Stimulated activated CD4-positive, alpha-beta T cell treated with anti-CD3 and anti-CD28 coated beads, Interleukin-2, amount 100 ng/mL, for 24 hours (primary cell): ENCODE data around the gene ZNF628.
"Not testable (repeated sequence)": the region's sequence is repeated elsewhere in the genome, so short reads cannot be mapped to it uniquely, and the experiment has no call there.

Experiments used
- DNase-seq, 2 donors: peaks; one replicate each; pipeline ENCODE4 v3.0.0-alpha.2; 2020

ZNF628 gene

DNA sequence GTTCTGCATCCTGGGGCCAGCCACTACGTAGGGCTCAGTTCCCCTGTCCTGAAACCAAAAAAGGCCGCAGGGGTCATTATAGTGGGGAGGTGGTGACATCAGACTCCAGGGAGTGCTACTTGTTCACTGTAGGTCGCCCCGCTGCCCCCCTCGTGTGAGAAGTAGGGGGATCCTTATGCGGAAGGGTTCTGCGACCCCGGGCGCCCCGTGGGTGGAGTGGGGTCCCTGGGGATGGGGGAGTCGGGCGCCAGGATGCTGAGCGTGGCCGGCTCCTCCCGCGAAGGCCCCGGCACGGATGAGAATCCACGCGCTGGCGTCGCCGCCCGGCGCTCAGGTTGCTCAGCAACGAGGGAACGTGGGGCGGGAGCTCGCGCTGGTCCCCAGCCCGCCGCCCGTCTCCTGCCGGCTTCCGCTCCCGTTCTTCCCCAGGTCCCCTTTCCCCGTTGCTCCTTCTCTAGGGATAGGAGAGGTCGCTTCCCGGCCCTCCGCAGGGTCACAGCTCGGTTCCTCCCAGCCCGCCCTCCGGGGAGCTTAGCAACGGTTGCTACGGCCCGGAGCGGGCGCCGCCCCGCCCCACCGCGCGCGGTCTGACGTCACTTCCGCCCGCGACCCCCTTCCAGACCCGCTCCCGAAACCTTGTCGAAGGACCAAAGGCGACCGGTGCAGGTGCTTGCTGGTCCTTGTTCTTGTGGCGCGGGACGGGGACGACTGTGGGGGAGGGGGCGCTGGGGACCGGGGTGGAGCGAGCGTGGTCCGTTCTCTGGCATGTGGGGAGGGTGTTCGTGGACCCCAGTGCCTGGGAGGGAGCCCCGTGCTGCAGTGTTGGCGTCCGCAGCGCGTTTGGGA, 8.4 kb downstream of the ZNF628 start, which contains the start of gene NAT14:
Gene NAT14 (plus strand): TSS at position 596 of the 846 bp plus-strand sequence. CDS start 521 bp downstream, outside the sequence.
- DNase-seq = peak; percentile 66 to 77

DNA sequence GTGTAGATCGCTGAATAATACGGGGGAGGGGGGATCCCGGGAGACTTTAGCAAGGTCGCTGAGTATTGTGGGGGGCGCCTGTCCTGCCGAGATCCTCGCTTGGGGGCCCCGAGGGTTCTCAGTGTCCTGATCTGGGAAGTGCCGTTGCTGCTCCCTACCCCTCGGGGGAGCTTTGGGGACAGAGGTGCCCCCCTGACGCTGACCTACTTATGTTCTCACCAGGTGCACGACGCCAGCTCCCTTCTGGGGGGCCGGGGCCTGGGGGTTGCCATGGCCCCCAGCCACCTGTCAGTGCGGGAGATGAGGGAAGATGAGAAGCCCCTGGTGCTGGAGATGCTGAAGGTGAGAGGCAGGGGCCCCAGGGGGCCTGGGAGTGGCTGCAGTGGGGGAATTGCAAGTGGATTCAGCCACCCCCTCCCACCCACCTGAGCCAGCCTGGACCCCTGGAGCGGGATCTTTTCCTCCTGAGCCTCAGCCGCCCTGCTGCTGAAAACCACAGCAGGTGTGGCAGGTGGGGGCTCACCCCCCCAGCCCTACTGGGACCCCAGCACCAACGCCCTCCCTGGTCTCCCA, 9.1 kb downstream of the ZNF628 start:
- no peak for DNase-seq

DNA sequence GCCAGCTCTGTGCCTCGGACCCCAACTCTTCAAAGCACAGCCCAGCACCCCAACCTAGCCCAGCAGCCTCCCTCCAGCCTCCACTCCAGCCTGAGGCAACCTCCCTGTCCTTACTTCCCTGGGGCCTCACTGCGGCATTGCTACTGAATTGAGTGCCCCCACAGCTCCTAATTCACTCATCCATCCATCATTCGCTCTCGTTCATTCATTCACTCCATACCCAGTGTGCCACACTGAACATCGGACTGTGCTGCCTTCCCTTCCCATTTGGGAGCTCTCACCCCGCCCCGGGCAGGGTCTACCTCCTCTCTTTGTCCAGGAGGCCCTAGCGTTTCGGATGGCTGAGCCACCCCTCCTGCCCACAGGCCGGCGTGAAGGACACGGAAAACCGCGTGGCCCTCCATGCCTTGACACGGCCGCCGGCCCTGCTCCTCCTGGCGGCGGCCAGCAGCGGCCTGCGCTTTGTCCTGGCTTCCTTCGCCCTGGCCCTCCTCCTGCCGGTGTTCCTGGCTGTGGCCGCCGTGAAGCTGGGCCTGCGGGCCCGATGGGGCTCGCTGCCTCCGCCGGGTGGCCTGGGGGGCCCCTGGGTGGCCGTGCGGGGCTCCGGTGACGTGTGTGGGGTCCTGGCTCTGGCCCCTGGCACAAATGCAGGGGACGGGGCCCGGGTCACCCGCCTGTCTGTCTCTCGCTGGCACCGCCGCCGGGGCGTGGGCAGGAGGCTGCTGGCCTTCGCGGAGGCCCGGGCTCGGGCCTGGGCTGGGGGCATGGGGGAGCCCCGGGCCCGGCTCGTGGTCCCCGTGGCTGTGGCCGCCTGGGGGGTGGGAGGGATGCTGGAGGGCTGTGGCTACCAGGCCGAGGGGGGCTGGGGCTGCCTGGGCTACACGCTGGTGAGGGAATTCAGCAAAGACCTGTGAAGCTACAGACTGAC, 9.9 kb downstream of the ZNF628 start:
- no peak for DNase-seq

DNA sequence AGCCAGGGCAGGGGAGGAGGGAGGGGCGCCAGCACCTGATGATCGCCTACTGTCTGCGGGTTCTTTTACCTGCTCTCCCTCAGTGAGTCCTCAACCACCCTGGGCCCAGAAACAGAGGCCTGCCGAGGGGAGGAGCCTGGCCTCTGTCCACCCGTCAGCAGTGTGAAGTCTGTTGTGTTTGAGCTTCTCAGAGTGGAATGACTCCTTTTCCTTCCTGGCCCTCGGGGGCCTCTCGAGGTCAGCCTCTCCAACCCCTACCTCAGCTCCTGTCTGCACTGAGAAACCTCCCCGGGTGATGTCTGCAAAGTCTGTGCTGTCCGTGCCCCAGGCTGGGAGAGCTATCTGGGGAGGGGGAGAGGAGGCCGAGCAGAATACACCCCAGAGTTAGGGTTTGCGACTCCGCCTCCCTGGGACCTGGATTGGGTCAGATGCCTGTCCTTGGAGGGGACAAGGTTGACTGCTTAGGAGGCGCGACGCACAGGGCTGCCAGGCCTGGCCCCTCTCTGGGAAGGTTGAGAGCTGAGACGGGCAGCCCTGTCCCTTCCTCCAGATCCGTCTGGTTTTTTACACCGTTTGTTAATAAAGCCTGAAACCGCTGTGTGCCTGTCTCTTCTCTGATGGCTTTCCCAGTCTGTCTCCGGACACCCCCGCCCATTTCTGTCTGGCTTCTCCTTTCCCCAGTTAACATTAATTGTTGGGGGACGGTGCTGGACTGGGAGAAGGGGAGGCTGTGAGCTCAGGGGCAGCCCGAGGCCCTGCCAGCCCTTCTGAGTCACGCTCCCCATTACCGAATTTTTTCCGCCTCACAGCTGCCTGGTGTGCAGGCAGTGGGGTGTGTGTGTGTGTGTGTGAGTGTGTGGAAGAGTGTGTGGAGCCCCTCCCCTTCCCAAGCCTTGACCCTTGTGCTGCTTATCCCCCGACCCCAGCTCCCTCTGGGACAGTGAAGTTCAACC, 10.8 kb downstream of the ZNF628 start:
- peak; percentile 60 to 72 for DNase-seq

DNA sequence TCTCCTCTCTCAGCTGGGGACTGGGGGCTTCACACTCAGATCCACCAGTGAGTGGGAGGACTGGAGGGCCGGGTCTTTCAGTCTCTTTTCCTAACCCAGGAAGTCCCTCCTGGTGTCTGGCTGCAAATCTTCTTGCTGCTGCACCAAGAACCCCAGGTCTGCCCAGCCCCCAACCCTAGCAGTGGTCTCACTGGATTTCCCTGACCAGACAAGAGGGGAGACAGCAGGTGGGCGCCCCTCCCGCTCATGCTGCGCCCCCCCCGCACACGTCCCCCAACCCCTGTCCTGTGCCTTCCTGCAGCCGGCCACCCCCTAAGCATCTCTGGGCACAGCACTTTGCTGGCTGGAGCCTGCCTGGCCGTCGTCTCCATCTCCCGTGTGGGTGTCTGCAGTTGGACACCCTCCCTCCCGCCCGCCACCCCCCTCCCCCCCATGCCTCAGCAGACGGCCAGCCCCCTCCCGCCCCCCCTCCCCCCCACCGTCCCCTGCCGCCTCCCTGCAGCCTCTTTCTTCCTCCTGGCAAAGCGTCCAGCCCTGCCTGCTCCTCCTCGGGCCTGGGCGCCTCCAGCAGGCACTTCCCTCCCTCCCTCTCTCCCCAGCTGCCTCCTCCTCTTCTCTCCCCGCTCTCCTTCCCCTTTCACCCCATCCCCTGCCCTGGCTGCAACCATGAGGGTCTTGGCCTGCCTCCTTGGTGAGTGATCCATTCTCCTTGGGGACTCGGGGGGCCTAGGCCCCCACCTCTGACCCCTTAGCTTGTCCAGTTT, 11.7 kb downstream of the ZNF628 start, which contains the start of gene SSC5D:
Gene SSC5D (plus strand): TSS at position 513 of the 764 bp plus-strand sequence. CDS start 154 bp downstream, at position 667.
- DNase-seq = no peak

DNA sequence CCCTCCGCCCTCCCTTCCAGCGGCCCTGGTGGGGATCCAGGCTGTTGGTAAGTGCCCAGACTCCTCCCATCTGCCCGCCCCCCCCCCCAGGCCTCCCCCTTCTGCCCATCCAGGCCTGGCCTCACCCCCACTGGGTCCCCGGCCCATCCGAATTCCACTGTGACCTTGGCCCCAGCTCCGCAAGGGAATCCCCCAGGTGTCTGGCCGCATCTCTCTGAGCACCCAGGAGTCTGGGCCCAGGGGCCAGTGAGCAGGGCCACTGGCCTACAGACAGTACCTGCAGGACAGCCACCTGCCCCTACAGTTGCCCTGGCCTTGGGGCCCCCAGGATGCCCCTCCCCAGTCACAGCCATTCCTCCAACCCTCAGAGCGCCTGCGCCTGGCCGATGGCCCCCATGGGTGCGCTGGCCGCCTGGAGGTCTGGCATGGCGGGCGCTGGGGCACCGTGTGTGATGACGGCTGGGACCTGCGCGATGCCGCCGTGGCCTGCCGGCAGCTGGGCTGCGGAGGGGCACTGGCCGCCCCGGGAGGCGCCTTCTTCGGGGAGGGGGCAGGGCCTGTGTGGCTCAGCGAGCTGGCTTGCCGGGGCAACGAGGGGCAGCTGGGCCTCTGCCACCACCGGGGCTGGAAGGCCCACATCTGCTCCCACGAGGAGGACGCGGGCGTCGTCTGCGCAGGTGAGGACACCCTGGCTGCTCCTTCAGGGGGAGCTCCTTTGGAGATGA, 12.7 kb downstream of the ZNF628 start:
- no peak for DNase-seq

DNA sequence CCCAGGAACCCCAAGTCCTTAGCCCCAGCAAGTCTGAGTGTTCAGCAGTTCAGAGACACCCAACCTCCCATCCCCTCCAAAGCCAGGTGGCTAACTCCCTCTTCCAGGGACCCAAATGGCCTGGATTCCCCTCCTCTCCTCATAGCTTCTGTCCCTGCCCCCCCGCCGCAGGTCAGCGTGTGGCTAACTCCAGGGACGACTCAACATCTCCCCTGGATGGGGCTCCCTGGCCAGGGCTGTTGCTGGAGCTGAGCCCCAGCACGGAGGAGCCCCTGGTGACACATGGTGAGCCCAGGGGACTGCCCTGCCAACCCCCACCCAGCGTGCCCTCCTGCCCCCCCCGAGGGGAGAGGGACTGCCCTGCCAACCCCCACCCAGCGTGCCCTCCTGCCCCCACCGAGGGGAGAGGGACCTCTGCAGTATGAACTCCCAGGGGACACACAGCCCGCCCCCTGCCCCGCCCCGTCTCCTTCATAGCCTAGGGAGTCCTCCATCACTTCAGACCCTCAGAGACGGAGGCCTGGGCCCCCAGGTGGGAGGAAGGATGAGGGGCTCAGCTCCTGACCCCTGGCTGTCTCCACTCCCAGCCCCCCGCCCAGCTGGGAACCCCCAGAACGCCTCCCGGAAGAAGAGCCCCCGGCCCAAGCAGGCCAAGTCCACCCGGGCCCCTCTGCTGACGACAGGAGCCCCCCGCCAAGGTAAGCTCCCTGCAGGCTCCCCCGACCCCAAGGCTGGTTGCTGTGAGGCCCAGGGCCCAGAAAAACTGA, 13.5 kb downstream of the ZNF628 start:
- no peak for DNase-seq

DNA sequence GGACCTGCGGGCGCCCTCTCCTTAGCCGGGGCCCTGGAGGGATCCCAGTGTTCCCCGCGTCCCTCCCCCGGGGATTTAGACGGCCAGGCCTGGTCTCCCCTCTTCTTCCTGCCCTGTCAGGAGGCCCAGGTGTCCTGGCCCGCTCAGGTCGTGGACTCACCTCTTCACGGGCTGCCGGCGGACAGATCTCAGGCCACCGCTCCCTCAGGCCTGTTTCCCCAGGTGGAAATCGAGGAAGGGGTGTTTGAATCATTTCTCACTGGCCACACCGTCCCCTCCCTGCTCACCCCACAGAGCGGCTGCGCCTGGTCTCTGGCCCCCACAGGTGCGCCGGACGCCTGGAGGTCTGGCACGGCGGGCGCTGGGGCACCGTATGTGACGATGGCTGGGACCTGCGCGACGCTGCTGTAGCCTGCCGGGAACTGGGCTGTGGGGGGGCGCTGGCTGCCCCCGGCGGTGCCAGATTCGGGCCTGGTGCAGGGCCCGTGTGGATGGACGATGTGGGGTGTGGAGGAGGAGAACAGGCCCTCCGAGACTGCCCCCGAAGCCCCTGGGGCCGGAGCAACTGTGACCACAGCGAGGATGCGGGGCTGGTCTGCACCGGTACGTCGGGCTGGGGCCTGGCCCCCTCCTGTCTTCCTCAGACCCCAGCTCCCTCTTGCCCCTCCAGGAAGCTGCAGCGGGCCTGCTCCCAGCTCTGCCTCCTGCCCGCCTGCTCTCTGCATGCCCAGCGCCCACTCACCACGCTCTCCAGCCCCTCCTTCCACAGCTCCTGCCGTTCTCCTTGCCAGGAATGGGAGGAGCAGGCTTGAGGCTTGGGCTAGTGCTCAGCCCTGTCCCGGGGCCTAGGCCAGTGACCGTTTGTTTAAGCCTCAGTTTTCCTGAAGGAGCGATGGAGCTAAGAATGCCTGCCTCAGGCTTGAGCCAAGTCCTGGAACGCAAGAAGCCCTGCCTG, 14.3 kb downstream of the ZNF628 start:
- no peak for DNase-seq

DNA sequence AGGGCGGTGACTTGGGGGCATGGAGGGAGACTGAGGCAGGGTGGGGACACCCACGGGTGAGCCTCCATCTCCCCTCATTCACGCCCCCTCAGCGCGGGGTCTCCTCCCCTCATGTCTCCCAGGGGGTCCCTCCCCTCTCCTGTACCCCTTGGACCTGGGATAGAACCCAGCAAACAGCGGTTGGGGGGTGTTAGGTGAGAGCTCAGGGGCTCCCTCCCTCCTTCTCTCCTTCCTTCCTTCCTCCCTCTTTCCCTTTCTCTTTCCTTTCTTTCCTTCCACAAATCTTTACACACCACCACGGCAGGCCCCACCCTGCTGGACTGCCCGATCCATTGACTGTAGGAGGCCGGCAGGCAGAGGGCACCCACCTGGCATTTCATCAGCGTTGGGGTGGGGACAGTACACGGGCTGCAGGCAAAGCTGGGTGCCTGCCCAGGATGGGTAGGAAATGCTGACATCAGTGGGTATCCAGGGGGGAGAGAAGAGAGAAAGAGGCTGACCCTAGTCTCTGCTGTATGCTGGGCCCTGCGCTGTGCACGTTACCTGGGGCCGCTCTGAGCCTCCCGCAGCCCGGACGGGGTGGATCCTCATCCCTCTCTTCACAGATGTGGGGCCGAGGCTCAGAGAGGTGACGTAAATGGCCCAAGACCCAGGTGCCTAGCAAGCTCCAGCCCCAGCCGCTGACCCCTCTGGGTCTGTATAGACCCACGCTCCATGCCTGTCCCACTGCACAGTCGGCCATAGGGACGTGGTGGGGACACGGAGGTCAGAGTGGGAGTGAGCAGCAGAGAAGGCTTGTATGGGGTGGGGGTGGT, 15.3 kb downstream of the ZNF628 start:
- no peak for DNase-seq

DNA sequence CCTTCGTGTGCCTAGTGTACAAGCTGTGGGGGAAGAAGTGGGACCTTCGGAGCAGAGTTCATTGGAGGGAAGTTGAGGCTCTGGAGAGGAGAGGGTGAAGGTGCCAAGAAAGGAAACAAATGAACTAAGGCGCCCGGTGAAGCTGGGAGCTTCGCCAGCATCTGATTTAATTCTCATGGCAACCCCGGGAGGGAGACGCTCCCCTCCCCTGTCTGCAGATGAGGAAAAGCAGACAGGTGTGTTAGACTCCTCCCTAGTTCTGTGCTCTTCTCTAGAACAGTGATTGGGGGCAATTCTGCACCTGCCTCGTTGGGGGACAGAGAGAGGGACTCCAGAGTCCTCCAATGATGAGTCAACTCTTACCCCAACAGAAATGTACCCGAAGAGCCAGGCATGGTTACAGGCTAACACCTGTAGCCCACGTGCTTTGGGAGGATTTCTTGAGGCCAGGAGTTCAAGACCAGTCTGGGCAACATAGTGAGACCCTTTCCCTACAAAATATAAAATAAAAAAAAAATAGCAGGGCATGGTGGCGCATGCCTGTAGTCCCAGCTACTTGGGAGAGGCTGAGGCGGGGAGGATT, 16.0 kb downstream of the ZNF628 start:
- DNase-seq = no peak

DNA sequence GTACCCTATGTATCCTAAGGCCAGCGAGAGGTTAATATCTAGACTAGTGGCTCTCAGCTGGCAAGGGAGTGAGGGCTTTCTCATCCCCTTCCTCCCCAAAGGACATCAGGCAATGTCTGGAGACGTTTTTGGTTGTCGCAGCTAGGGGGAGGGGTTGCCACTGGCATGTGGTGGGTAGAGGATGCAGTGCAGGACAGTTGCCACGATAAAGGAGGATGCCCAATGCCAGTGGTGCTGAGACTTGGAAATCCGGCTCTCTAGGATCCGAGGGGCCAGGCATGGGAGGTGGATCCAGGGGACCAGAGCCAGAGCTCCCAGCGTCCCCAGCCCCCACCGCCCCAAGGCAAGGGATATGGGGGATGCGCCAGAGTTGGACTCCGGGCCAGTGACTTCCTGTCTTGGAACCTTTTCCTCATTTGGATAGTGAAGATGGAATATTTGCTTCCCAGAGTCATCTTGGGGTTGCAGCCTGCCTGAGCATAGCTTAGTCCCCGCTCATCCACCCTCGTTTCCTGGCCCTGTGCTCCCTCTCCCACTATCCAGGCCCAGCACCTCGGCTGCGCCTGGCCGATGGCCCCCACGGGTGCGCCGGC, 16.7 kb downstream of the ZNF628 start:
- DNase-seq = no peak

DNA sequence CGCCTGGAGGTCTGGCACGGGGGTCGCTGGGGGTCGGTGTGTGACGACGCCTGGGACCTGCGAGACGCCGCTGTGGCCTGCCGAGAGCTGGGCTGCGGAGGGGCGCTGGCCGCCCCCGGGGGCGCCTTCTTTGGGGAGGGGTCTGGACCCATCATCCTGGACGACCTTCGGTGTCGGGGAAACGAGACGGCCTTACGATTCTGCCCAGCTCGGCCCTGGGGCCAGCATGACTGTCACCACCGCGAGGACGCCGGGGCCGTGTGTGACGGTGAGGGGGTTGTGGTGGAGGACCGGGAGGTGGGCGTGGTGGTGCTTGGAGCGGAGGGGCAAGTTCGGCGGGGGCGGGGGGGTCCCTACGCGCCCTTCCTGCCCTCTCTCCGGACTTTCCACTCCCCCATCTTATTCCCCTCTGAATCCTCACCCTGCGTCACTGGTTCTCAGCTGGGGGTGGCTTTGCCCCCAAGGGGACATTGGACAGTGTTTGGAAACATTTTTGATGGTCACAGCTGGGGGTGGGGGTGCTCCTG, 17.3 kb downstream of the ZNF628 start:
- DNase-seq = no peak

DNA sequence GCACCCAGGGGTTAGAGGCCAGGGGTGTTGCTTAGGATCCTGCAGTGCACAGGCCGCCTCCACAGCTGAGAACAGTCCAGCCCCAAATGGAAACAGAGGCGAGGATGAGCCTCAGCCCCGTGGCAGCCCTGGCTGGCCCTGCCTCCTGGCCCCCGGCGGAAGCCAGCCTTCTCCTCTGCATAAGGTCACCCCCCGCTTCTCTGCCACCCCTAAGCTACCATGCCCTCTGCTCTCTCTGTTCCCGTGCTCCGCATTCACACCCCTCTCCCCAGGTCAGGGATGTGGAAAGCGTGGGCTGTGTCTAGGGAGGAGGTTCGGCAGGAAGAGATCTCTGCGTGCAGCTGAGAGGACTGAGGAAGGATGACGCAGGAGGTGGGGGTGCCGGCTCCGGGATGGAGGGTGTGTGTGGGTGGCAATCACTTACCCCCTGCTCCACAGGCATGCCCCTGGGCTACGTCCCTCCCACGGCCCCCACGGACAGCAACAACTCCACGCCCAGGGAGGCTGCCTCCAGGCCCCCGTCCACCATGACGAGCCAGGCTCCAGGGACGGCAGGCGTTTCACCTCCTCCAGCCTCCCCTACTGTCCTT, 17.9 kb downstream of the ZNF628 start:
- DNase-seq = no peak

DNA sequence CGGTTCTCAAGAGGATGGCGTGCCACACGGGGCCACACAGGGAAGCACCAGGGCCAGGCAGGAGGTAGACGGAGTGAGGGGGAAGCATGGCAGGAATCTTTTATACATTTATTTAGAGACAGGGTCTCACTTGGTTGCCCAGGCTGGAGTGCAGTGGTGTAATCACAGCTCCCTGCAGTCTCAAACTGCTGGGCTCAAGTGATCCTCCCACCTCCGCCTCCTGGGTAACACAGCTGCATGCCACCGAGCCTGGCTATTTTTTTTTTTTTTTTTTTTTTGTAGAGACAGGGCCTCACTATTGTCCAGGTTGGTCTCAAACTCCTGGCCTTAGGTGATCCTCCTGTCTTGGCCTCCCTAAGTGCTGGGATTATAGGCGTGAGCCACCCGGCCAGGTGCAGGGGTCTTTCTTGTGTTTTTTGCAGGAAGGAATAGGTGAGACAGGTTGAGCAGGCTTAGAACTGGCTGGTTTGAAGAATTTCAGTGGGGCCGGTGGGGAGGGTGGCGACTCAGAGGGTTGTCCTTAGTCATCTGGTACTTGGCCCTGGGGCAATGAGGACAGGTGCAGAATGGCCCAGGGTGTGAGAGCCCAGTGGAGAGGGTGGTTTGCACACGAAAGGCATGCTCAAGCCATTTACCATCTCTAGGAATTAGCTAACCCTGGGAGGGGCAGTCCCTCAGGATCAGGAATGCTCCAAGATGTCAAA, 19.4 kb downstream of the ZNF628 start:
- no peak for DNase-seq

DNA sequence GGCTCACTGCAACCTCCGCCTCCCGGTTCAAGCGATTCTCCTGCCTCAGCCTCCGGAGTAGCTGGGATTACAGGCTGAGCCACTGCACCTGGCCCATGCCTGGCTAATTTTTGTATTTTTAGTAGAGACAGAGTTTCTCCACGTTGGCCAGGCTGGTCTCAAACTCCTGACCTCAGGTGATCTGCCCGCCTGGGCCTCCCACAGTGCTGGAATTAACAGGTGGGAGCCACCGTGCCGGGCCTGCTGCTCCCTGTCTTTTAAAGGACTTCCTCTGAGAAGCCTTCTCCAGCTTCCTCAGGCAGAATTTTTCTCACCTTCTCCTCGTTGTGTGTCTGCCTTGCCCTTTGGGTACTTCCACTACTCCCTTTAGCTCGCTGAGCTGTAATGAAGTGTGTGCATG, 20.4 kb downstream of the ZNF628 start:
- DNase-seq = not testable (repeated sequence)
